Uterus (tissue), 4 donors: ENCODE results near the gene CCDC85B. TPM values are rescaled to one million over a fixed set of nuclear protein-coding genes. Genes with fewer than 3 reads are reported as not detected.

Experiments used
- DNase-seq, 2 donors: peaks; one replicate each; pipeline ENCODE4 v3.0.0-alpha.2; 2019 to 2020
- H3K27ac ChIP-seq, 2 donors: fragments of 200-600 bp; sonication (generic); 1 replicate in 1 of 2; 2 replicates in 1 of 2; pipeline ENCODE4 v1.5.1; 2016 to 2018
- H3K27me3 ChIP-seq, 2 donors: fragments of 200-600 bp; sonication (generic); one replicate each; pipeline ENCODE4 v1.5.1; 2018 to 2019; ENCODE audit warnings: control low read depth in 1 of 2
- H3K36me3 ChIP-seq, 2 donors: fragments of 200-600 bp; sonication (generic); one replicate each; pipeline ENCODE4 v1.5.1; 2019; ENCODE audit warnings: control low read depth in 1 of 2
- H3K4me1 ChIP-seq, 2 donors: fragments of 200-600 bp; sonication (generic); one replicate each; pipeline ENCODE4 v1.5.1; 2018 to 2019; ENCODE audit warnings: control low read depth in 1 of 2
- H3K4me3 ChIP-seq, 2 donors: fragments of 200-600 bp; sonication (generic); 1 replicate in 1 of 2; 2 replicates in 1 of 2; pipeline ENCODE4 v1.5.1; 2018 to 2019; ENCODE audit warnings: mild to moderate bottlenecking in 1 of 2
- H3K9me3 ChIP-seq, 2 donors: fragments of 200-600 bp; sonication (generic); one replicate each; pipeline ENCODE4 v1.5.1; 2019; ENCODE audit warnings: control low read depth in 1 of 2
- POLR2A ChIP-seq, 2 donors: fragments of 450-650 bp; IDR thresholded peaks; one replicate each; pipeline ENCODE4 v1.6.1; 2016; ENCODE audit warnings: antibody characterized with exemption in 2 of 2, mild to moderate bottlenecking in 1 of 2, moderate library complexity in 1 of 2
- intact Hi-C: fragments of 100-400 bp; cut with DNase I; formaldehyde crosslinking; loops from one replicate; pipeline ENCODE4 v1.15.1; 2023; ENCODE audit warnings: low total_unique reads
- total RNA-seq, 4 donors: library from RNA; depleted of rRNA in 3 of 4; stranded (reverse); fragments of >200 nt in 3 of 4; gene quantifications; one replicate each; pipeline versions ENCODE4 v1.1.0 to v1.2.4, GENCODE V29; 2014 to 2023
- TF ChIP-seq, protein P1 (sequence below), 4 experiments: fragments of 200-600 bp in 2 of 4; fragments of 450-650 bp in 2 of 4; sonication (generic) in 2 of 4; IDR thresholded peaks; one replicate each; pipeline ENCODE4 v1.5.1; 2016 to 2019; ENCODE audit warnings: antibody characterized with exemption in 4 of 4, mild to moderate bottlenecking in 2 of 4, moderate library complexity in 1 of 4
- donor health status: DM: yes; HTN: yes; CAD: no.

The CCDC85B gene
- total RNA-seq, 4 donors from 2014 or later: 22.3 to 141 (median 54.5) TPM

DNA sequence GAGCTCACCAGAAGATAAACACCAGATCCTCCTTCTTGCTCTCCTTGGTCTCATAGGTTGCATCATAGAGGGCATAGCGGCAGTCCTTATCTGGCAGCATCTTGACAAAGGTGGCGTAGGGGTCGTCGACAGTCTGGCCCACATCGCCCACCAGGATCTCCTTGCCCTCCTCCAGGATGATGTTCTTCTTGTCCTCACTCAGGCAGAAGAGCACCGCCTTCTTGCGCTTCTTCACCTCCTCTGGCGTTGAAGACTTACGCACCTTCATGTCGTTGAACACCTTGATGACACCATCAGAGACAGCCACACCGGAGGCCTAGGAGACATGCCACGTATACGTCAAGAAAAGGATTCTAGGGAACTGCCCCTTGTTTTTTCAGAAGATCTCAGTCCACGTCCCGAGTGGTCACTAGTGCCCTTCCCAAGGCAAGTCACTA, 34.5 kb upstream of the CCDC85B start:
- TF ChIP-seq, protein P1, sequence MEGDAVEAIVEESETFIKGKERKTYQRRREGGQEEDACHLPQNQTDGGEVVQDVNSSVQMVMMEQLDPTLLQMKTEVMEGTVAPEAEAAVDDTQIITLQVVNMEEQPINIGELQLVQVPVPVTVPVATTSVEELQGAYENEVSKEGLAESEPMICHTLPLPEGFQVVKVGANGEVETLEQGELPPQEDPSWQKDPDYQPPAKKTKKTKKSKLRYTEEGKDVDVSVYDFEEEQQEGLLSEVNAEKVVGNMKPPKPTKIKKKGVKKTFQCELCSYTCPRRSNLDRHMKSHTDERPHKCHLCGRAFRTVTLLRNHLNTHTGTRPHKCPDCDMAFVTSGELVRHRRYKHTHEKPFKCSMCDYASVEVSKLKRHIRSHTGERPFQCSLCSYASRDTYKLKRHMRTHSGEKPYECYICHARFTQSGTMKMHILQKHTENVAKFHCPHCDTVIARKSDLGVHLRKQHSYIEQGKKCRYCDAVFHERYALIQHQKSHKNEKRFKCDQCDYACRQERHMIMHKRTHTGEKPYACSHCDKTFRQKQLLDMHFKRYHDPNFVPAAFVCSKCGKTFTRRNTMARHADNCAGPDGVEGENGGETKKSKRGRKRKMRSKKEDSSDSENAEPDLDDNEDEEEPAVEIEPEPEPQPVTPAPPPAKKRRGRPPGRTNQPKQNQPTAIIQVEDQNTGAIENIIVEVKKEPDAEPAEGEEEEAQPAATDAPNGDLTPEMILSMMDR (IDR thresholded peaks at IDR 0.05): no peak
- no peak for TF ChIP-seq POLR2A (IDR thresholded peaks at IDR 0.05)
- Histone ChIP-seq H3K36me3 (no peaks in the 10 kb centered on the region), H3K4me3 (peak overlapping the region in 1 of 2 donors; percentile 99), H3K27me3 (no peaks in the 10 kb centered on the region), H3K27ac (no peak overlapping the region), H3K4me1 (peaks cover 0 to 6% of the 10 kb centered on the region in 2 donors), H3K9me3 (no peaks in the 10 kb centered on the region)
- DNase-seq: no peak
- intact Hi-C loops: no loop called here

DNA sequence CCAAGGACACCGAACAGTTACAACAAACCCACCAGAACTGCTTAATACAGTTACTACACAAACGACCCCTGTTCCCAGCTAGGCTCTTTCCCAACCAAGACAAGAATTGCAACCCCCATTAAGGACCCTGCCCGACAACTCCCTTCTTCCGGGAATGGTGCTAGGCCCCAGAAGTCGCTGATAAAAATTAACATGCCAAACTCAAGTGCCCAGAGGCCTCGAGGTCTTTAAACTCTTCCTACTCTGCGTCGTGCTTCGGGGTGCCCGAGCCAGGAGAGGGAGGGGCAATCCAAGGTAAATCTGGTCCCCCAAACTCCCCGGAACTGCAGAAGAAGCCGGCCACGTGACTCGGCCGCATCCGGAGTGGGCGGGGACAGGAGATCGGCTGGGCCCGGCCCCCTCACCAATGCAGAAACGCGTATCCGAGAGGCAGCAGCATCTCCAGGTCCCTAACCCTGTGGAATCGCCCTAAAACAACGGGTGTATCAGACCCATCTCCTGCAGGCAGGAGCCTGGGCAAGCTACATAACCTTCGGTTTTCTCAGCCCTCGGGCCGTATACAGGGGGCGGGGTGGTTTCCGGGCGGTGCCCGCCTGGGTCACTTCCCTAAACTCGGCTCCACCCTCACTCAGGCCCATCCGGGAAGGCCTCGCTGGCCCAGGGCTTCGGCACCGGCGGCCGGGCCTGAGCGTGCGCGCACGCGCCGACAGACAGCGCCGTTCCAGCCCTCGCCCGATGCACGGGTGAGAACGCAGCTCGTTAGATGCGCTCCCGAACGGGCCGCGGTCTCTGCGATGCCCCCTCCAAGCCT, 33.6 kb upstream of the CCDC85B start:
- H3K27me3 ChIP-seq: no peaks in the 10 kb centered on the region
- no peaks in the 10 kb centered on the region for H3K36me3 ChIP-seq
- no peaks in the 10 kb centered on the region for H3K9me3 ChIP-seq
- TF ChIP-seq, protein P1 (IDR thresholded peaks at IDR 0.05): peak in 1 of 4 experiments; percentile 19
- peak; percentile 36 to 78 for TF ChIP-seq POLR2A (IDR thresholded peaks at IDR 0.05)
- H3K27ac ChIP-seq: peak overlapping the region; percentile 96 to 98
- H3K4me3 ChIP-seq: peak overlapping the region; percentile 92 to 99
- peaks cover 6 to 11% of the 10 kb centered on the region in 2 donors for H3K4me1 ChIP-seq
- DNase-seq: peak; percentile 78
- intact Hi-C loops: no loop called here

DNA sequence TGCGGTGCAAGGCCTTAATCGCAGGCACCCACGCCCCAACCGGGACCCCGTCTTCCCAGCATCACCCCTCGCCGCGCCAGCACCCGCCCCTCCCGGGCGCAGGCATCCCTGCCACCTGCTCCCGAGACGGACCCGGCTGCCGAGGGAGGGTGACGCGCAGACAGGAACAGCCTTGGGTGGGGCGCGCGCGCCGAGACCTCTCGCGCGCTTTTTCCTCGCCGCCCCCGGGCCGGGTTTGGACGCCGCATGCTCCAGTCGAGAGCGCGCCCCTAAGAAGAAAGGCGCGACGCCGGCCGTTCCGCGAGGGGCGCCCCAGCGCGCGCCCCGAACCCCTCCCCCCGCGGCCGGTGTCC, 33.0 kb upstream of the CCDC85B start:
- Histone ChIP-seq H3K36me3 (no peaks in the 10 kb centered on the region), H3K27ac (peak overlapping the region; percentile 96 to 98), H3K27me3 (no peaks in the 10 kb centered on the region), H3K4me1 (peaks cover 7 to 13% of the 10 kb centered on the region in 2 donors), H3K4me3 (peak overlapping the region; percentile 92 to 99), H3K9me3 (no peaks in the 10 kb centered on the region)
- intact Hi-C loops: no loop called here
- TF ChIP-seq POLR2A (IDR thresholded peaks at IDR 0.05): no peak
- TF ChIP-seq, protein P1 (IDR thresholded peaks at IDR 0.05): no peak
- peak; percentile 59 to 66 for DNase-seq

DNA sequence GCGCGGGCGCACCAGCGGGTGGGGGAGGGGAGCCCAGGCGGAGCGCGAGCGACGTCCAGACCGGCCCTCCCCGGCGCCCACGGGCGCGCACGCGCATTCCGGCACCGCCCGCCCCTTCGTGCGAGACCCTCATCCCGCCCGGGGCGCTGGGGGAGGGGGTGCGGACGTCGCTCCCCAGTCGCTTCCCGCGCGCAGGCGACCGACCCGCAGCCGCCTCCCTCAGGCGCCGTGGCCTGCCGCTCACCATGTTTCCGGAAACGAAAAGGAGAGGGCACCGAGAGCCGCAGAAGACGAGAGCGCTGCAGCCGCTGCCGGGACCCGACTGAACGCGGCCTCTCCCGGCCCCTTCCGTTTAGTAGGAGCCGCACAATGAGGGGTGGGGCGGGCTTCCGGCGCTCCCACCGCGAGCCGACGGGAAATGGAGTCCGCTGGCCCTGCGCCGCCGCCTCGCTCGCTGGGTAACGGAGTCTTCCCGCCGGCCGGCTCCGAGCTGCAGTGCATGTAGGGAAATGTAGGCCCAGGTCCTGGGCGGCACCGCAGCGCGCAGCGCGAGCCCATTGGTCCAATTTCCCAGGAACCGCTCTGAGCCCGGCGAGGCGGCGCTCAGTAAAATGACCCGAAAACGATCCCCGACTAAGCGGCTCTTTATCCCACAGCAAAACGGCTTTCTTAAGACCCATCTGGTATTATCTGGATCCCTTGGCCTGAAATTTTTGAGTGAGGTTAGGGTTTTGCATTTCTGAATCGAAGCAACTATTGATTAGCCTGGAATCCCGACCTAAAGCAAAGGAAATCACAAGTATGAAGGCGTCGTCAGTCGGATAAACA, 32.4 kb upstream of the CCDC85B start, which contains the start of gene CFL1:
Gene CFL1 (minus strand): TSS at position 328 of the 828 bp plus-strand sequence. CDS start 81 bp downstream, at position 247.
- TF ChIP-seq POLR2A (IDR thresholded peaks at IDR 0.05): peak; percentile 89 to 98
- TF ChIP-seq, protein P1 (IDR thresholded peaks at IDR 0.05): peak in 2 of 4 experiments; percentile 16 to 25
- Histone ChIP-seq H3K4me3 (peak within 1 kb of the TSS; percentile 92 to 99), H3K4me1 (peaks cover 7 to 13% of the 10 kb centered on the region in 2 donors), H3K27me3 (no peaks in the 10 kb centered on the region), H3K9me3 (no peaks in the 10 kb centered on the region), H3K36me3 (no peaks in the 10 kb centered on the region), H3K27ac (peak within 1 kb of the TSS; percentile 98 to 99)
- peak; percentile 98 for DNase-seq
- intact Hi-C loops: no loop called here
